Measurements from ENCODE around the gene RNU4-1.

DNA sequence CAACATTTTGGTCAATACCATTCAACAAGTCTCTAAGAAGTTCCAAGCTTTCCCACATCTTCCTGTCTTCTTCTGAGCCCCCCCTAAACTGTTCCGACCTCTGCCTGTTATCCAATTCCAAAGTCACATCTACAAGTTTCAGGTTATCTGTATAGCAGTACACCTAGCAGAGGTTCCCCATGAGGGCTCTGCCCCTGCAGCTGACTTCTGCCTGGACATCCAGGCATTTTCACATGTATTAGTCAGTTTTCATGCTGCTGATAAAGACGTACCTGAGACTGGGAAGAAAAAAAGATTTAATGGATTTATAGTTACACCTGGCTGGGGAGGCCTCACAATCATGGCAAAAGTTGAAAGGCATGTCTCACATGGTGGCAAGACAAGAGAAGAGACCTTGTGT lies 44.7 kb upstream of the RNU4-1 start:
- TF ChIP-seq, protein P1, sequence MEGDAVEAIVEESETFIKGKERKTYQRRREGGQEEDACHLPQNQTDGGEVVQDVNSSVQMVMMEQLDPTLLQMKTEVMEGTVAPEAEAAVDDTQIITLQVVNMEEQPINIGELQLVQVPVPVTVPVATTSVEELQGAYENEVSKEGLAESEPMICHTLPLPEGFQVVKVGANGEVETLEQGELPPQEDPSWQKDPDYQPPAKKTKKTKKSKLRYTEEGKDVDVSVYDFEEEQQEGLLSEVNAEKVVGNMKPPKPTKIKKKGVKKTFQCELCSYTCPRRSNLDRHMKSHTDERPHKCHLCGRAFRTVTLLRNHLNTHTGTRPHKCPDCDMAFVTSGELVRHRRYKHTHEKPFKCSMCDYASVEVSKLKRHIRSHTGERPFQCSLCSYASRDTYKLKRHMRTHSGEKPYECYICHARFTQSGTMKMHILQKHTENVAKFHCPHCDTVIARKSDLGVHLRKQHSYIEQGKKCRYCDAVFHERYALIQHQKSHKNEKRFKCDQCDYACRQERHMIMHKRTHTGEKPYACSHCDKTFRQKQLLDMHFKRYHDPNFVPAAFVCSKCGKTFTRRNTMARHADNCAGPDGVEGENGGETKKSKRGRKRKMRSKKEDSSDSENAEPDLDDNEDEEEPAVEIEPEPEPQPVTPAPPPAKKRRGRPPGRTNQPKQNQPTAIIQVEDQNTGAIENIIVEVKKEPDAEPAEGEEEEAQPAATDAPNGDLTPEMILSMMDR (IDR thresholded peaks at IDR 0.05) = no peak
- no peak for TF ChIP-seq POLR2AphosphoS5 (IDR thresholded peaks at IDR 0.05)
